ENCODE results near the gene HOXB5.

Gene HOXB5

GRCh38 chr17:48629411-48629759 is 35.8 kb upstream of the HOXB5 start:
- Histone ChIP-seq H3K27me3 (ENCODE audit: insufficient read depth, low read depth, severe bottlenecking) (peaks cover 99% of the 10 kb centered on the region), H3K27ac (no peak overlapping the region), H3K4me3 (ENCODE audit: low read depth, low read length) (no peak overlapping the region), H3K9me3 (ENCODE audit: severe bottlenecking) (peaks cover 16% of the 10 kb centered on the region), H3K36me3 (no peaks in the 10 kb centered on the region)
- no peak for DNase-seq
- no peak for TF ChIP-seq CTCF (IDR thresholded peaks at IDR 0.05; ENCODE audit: low read depth, low read length)

- DNase-seq: no peak
- H3K4me3 ChIP-seq (ENCODE audit: low read depth, low read length): no peak overlapping the region
- no peak for TF ChIP-seq CTCF (IDR thresholded peaks at IDR 0.05; ENCODE audit: low read depth, low read length)
- peaks cover 11% of the 10 kb centered on the region for H3K9me3 ChIP-seq (ENCODE audit: severe bottlenecking)
- H3K27ac ChIP-seq: no peak overlapping the region
- no peaks in the 10 kb centered on the region for H3K36me3 ChIP-seq
- peaks cover 99% of the 10 kb centered on the region for H3K27me3 ChIP-seq (ENCODE audit: insufficient read depth, low read depth, severe bottlenecking)
Measured at GRCh38 chr17:48628649-48629410, 35.3 kb upstream of the HOXB5 start.

GRCh38 chr17:48627623-48628521 is 34.3 kb upstream of the HOXB5 start:
- DNase-seq: no peak
- Histone ChIP-seq H3K36me3 (no peaks in the 10 kb centered on the region), H3K9me3 (ENCODE audit: severe bottlenecking) (peaks cover 1% of the 10 kb centered on the region), H3K27ac (no peak overlapping the region), H3K4me3 (ENCODE audit: low read depth, low read length) (no peak overlapping the region), H3K27me3 (ENCODE audit: insufficient read depth, low read depth, severe bottlenecking) (peaks cover 99% of the 10 kb centered on the region)
- no peak for TF ChIP-seq CTCF (IDR thresholded peaks at IDR 0.05; ENCODE audit: low read depth, low read length)

GRCh38 chr17:48627118-48627597 is 33.6 kb upstream of the HOXB5 start:
- Histone ChIP-seq H3K9me3 (ENCODE audit: severe bottlenecking) (no peaks in the 10 kb centered on the region), H3K4me3 (ENCODE audit: low read depth, low read length) (no peak overlapping the region), H3K27me3 (ENCODE audit: insufficient read depth, low read depth, severe bottlenecking) (peaks cover 99% of the 10 kb centered on the region), H3K27ac (no peak overlapping the region), H3K36me3 (no peaks in the 10 kb centered on the region)
- no peak for DNase-seq
- no peak for TF ChIP-seq CTCF (IDR thresholded peaks at IDR 0.05; ENCODE audit: low read depth, low read length)

- H3K27me3 ChIP-seq (ENCODE audit: insufficient read depth, low read depth, severe bottlenecking): peaks cover 99% of the 10 kb centered on the region
- no peak for DNase-seq
- H3K9me3 ChIP-seq (ENCODE audit: severe bottlenecking): peaks cover 2% of the 10 kb centered on the region
- no peaks in the 10 kb centered on the region for H3K36me3 ChIP-seq
- H3K4me3 ChIP-seq (ENCODE audit: low read depth, low read length): peak within 1 kb of the TSS; percentile 42
- no peak for TF ChIP-seq CTCF (IDR thresholded peaks at IDR 0.05; ENCODE audit: low read depth, low read length)
- no peak within 1 kb of the TSS for H3K27ac ChIP-seq
Measured at GRCh38 chr17:48626245-48627117, 32.9 kb upstream of the HOXB5 start, which contains the start of gene HOXB9. Gene HOXB9 (minus strand): TSS chr17:48626358. CDS start chr17:48626269, 89 bp downstream.

Measured in WERI-Rb-1 (cell line).